Measurements from ENCODE around the gene OR5AC2.

OR5AC2 gene

GRCh38 chr3:98049271-98049670 lies 37.7 kb upstream of the OR5AC2 start:
- no peak overlapping the region for H3K4me3 ChIP-seq (ENCODE audit: low read depth, low read length)
- no peak for DNase-seq (ENCODE audit: low read depth, low spot score)
- in situ Hi-C loops (cut with HindIII; ENCODE audit: low sequenced_read_pairs) = no loop called here
- no peak for TF ChIP-seq CTCF (IDR thresholded peaks at IDR 0.05; ENCODE audit: low read depth, low read length)

GRCh38 chr3:98056035-98056434 lies 30.9 kb upstream of the OR5AC2 start:
- H3K4me3 ChIP-seq (ENCODE audit: low read depth, low read length) = no peak overlapping the region
- TF ChIP-seq CTCF (IDR thresholded peaks at IDR 0.05; ENCODE audit: low read depth, low read length) = no peak
- in situ Hi-C loops (cut with HindIII; ENCODE audit: low sequenced_read_pairs) = no loop called here
- no peak for DNase-seq (ENCODE audit: low read depth, low spot score)

- DNase-seq (ENCODE audit: low read depth, low spot score) = no peak
- in situ Hi-C loops (cut with HindIII; ENCODE audit: low sequenced_read_pairs) = no loop called here
- TF ChIP-seq CTCF (IDR thresholded peaks at IDR 0.05; ENCODE audit: low read depth, low read length) = no peak
- H3K4me3 ChIP-seq (ENCODE audit: low read depth, low read length) = no peak overlapping the region
These were observed 29.3 kb upstream of the OR5AC2 start for GRCh38 chr3:98057631-98058030.

- in situ Hi-C loops (cut with HindIII; ENCODE audit: low sequenced_read_pairs) = no loop called here
- no peak for TF ChIP-seq CTCF (IDR thresholded peaks at IDR 0.05; ENCODE audit: low read depth, low read length)
- DNase-seq (ENCODE audit: low read depth, low spot score) = no peak
- no peak overlapping the region for H3K4me3 ChIP-seq (ENCODE audit: low read depth, low read length)
These were observed 28.6 kb upstream of the OR5AC2 start for GRCh38 chr3:98058244-98058960.

- no peak for TF ChIP-seq CTCF (IDR thresholded peaks at IDR 0.05; ENCODE audit: low read depth, low read length)
- in situ Hi-C loops (cut with HindIII; ENCODE audit: low sequenced_read_pairs) = no loop called here
- no peak for DNase-seq (ENCODE audit: low read depth, low spot score)
- H3K4me3 ChIP-seq (ENCODE audit: low read depth, low read length) = no peak overlapping the region
These were observed 18.1 kb upstream of the OR5AC2 start for GRCh38 chr3:98068824-98069223.

GRCh38 chr3:98070840-98071239 lies 16.1 kb upstream of the OR5AC2 start:
- H3K4me3 ChIP-seq (ENCODE audit: low read depth, low read length) = no peak overlapping the region
- no peak for DNase-seq (ENCODE audit: low read depth, low spot score)
- TF ChIP-seq CTCF (IDR thresholded peaks at IDR 0.05; ENCODE audit: low read depth, low read length) = no peak
- in situ Hi-C loops (cut with HindIII; ENCODE audit: low sequenced_read_pairs) = no loop called here
